Tibial artery (tissue), 4 donors: ENCODE data around the gene PTPN13.

Experiments used
- DNase-seq, 2 donors: peaks; one replicate each; pipeline ENCODE4 v3.0.0-alpha.2; 2019
- H3K27ac ChIP-seq, 2 donors: fragments of 200-600 bp; sonication (generic) in 1 of 2; 1 replicate in 1 of 2; 2 replicates in 1 of 2; pipeline ENCODE4 v1.5.1; 2018 to 2019; ENCODE audit warnings: mild to moderate bottlenecking in 1 of 2
- H3K27me3 ChIP-seq, 2 donors: fragments of 200-600 bp; sonication (generic) in 1 of 2; one replicate each; pipeline versions ENCODE4 v1.5.1 to v1.6.0; 2016 to 2019
- H3K36me3 ChIP-seq, 3 donors: fragments of 200-600 bp; sonication (generic) in 2 of 3; one replicate each; pipeline ENCODE4 v1.5.1; 2016 to 2019; ENCODE audit warnings: mild to moderate bottlenecking in 2 of 3
- H3K4me1 ChIP-seq, 4 donors: fragments of 200-600 bp; sonication (generic) in 2 of 4; 1 replicate in 3 of 4; 2 replicates in 1 of 4; pipeline ENCODE4 v1.5.1; 2016 to 2019
- H3K4me3 ChIP-seq, 2 donors: fragments of 200-600 bp; sonication (generic) in 1 of 2; 1 replicate in 1 of 2; 2 replicates in 1 of 2; pipeline ENCODE4 v1.5.1; 2018 to 2019; ENCODE audit warnings: mild to moderate bottlenecking in 2 of 2
- H3K9me3 ChIP-seq, 3 donors: fragments of 200-600 bp; sonication (generic) in 1 of 3; one replicate each; pipeline ENCODE4 v1.5.1; 2016 to 2019
- intact Hi-C: fragments of 100-400 bp; cut with DNase I; formaldehyde crosslinking; loops from one replicate; pipeline ENCODE4 v1.15.0; 2023; ENCODE audit warnings: low total_unique reads
- TF ChIP-seq, protein P1 (sequence below), 2 experiments: fragments of 200-600 bp in 1 of 2; fragments of 450-650 bp in 1 of 2; IDR thresholded peaks; one replicate each; pipeline ENCODE4 v1.5.1; 2017 to 2019; ENCODE audit warnings: antibody characterized with exemption in 2 of 2, mild to moderate bottlenecking in 1 of 2, moderate library complexity in 1 of 2

Gene PTPN13

DNA sequence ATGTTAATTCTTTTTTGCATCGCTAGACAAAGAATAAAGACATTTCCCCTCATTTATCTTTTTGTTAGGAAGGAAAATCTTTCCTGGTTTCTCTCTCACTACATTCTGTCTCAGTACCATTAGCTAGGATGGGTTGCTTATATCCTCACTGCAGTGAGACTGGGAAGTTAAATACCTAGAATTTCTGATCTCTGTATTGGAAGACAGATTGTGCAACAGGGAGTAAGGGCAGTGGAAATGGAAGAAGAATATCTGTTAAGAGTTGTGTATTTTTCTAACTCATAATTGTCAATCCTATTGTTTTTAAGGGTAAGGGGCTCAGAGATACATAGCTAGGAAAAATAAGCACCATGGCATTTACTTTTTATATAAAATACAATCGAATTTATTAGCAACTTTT is 19.6 kb downstream of the PTPN13 start:
- Histone ChIP-seq H3K27ac (no peak overlapping the region), H3K27me3 (no peaks in the 10 kb centered on the region), H3K4me3 (no peak overlapping the region), H3K4me1 (no peaks in the 10 kb centered on the region), H3K9me3 (no peaks in the 10 kb centered on the region), H3K36me3 (no peaks in the 10 kb centered on the region)
- TF ChIP-seq, protein P1, sequence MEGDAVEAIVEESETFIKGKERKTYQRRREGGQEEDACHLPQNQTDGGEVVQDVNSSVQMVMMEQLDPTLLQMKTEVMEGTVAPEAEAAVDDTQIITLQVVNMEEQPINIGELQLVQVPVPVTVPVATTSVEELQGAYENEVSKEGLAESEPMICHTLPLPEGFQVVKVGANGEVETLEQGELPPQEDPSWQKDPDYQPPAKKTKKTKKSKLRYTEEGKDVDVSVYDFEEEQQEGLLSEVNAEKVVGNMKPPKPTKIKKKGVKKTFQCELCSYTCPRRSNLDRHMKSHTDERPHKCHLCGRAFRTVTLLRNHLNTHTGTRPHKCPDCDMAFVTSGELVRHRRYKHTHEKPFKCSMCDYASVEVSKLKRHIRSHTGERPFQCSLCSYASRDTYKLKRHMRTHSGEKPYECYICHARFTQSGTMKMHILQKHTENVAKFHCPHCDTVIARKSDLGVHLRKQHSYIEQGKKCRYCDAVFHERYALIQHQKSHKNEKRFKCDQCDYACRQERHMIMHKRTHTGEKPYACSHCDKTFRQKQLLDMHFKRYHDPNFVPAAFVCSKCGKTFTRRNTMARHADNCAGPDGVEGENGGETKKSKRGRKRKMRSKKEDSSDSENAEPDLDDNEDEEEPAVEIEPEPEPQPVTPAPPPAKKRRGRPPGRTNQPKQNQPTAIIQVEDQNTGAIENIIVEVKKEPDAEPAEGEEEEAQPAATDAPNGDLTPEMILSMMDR (IDR thresholded peaks at IDR 0.05): no peak
- intact Hi-C loops: no loop called here
- no peak for DNase-seq

DNA sequence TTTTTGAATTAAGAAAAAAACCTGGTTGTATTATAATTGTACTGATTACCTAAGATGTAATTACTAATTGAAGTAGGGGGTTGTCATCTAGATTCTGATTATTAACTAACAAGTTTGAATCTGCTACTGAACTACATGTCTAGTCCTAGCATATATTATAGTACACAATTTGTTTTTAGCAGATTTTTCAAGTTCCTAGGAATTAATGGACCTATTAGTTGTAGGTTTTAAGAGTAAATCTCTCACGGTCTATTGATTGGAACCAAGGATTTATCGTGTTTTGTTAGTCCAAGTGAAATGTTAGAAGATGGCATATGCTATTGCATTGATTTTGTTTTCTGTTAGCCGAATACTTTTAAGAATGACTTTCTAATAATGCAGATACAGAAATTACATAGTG is 20.8 kb downstream of the PTPN13 start:
- TF ChIP-seq, protein P1 (IDR thresholded peaks at IDR 0.05): no peak
- no peaks in the 10 kb centered on the region for H3K4me1 ChIP-seq
- H3K9me3 ChIP-seq: no peaks in the 10 kb centered on the region
- no peaks in the 10 kb centered on the region for H3K36me3 ChIP-seq
- intact Hi-C loops: no loop called here
- H3K4me3 ChIP-seq: no peak overlapping the region
- no peak for DNase-seq
- no peak overlapping the region for H3K27ac ChIP-seq
- H3K27me3 ChIP-seq: no peaks in the 10 kb centered on the region

DNA sequence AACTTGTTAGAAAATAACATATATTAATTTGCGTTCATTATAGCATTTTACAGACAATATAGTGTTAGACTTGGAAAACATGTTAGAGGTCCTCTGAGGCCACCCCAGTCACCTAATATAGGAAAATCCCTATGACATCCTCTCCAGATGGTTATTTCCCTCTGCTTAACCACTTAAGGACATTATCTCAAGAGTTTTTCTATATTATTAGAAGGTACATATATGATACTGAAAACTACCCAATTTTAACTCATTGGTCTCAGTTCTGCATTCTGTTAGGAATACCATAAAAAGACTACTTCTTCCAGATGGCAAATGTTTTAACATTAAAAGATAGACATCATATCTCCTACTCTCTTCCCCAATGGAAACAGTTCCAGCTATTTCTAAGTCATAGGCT is 21.4 kb downstream of the PTPN13 start:
- Histone ChIP-seq H3K9me3 (no peaks in the 10 kb centered on the region), H3K27ac (no peak overlapping the region), H3K4me3 (no peak overlapping the region), H3K4me1 (no peaks in the 10 kb centered on the region), H3K36me3 (no peaks in the 10 kb centered on the region), H3K27me3 (no peaks in the 10 kb centered on the region)
- TF ChIP-seq, protein P1 (IDR thresholded peaks at IDR 0.05): no peak
- intact Hi-C loops: no loop called here
- DNase-seq: no peak

DNA sequence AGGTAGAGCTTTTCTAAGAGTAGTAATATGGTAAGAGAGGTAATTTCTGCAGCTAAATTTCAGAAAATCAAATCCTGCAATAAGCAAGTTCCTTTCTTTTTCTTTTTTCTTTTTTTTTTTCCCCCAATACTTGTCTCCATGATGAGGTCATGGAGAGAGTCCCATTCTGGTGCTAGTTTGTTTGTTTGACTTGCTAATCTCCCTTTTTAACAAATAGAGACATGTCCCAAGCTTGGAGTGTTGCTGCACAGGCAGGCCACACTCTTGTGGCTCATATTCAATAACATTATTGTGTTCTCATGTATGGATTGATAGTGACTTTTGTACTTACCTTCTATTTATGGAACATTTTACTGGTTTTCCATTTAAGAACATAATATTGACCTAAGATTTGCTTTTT is 25.5 kb downstream of the PTPN13 start:
- Histone ChIP-seq H3K27me3 (no peaks in the 10 kb centered on the region), H3K4me3 (no peak overlapping the region), H3K27ac (no peak overlapping the region), H3K36me3 (no peaks in the 10 kb centered on the region), H3K9me3 (no peaks in the 10 kb centered on the region), H3K4me1 (no peaks in the 10 kb centered on the region)
- no peak for DNase-seq
- TF ChIP-seq, protein P1 (IDR thresholded peaks at IDR 0.05): no peak
- intact Hi-C loops: no loop called here

DNA sequence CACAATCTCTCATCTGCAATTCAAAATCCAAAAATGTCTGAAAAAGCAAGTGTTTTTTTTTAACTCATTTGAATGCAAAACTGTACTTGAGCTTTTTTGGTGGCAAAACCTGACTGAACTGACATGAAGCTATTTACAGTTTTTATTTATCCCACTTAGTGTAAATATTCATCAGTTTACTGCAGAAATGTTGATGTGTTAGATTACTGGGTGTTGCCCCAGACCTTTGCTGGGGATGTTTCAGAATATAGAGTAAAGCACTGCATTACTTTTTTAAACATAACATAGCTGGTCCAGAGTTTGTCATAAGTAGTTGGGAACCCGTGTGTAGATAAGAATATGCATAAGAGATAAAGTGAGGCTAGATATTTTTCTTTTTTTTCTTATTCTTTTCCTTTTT is 27.3 kb downstream of the PTPN13 start:
- TF ChIP-seq, protein P1 (IDR thresholded peaks at IDR 0.05): no peak
- intact Hi-C loops: no loop called here
- H3K4me1 ChIP-seq: no peaks in the 10 kb centered on the region
- H3K27ac ChIP-seq: no peak overlapping the region
- no peaks in the 10 kb centered on the region for H3K27me3 ChIP-seq
- no peaks in the 10 kb centered on the region for H3K36me3 ChIP-seq
- no peak for DNase-seq
- H3K4me3 ChIP-seq: no peak overlapping the region
- H3K9me3 ChIP-seq: no peaks in the 10 kb centered on the region

DNA sequence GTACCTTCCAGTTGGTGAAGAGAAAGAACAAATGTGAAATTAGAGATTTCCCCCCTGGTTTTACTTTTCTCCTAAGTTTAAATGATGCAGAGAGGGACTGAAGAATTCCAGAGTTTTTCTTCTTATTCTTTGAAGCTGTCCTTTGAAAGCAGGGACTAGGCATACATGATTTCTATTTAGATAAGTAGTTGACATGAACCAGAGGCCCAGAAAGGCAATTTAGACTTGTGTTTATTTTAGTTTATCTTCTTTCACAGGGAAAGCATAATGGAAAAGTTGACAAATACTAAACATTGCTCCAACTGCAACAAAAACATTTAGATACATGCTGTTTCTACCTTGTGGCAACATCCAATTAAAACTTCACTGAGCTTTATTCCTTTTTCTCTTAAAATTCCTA is 32.0 kb downstream of the PTPN13 start:
- intact Hi-C loops: no loop called here
- Histone ChIP-seq H3K27me3 (no peaks in the 10 kb centered on the region), H3K9me3 (no peaks in the 10 kb centered on the region), H3K4me3 (no peak overlapping the region), H3K36me3 (no peaks in the 10 kb centered on the region), H3K27ac (no peak overlapping the region), H3K4me1 (no peaks in the 10 kb centered on the region)
- TF ChIP-seq, protein P1 (IDR thresholded peaks at IDR 0.05): no peak
- DNase-seq: no peak
